A549 (cell line): Measurements from ENCODE around the gene LGALS4. TPM values are rescaled to one million over a fixed set of nuclear protein-coding genes. Genes with fewer than 3 reads are reported as not detected.

Experiments used
- BCL3 ChIP-seq: fragments of >200 bp; sonication (Bioruptor Twin); formaldehyde crosslinking; IDR thresholded peaks from 3 replicates; pipeline ENCODE4 v1.6.1; 2016
- CHD4 ChIP-seq: fragments of 200-600 bp; sonication (generic); IDR thresholded peaks from 2 replicates; pipeline ENCODE4 v1.6.1; 2016; ENCODE audit warnings: antibody characterized with exemption, mild to moderate bottlenecking, borderline replicate concordance
- ELK1 ChIP-seq: fragments of 150-350 bp; IDR thresholded peaks from 2 replicates; pipeline ENCODE4 v1.6.1; 2014; ENCODE audit warnings: low read depth, mild to moderate bottlenecking, low read length
- FOSL2 ChIP-seq, 2 experiments: fragments of 450-650 bp in 1 of 2; fragments of >200 bp in 1 of 2; sonication (Bioruptor Twin) in 1 of 2; formaldehyde crosslinking; IDR thresholded peaks; 2 replicates each; pipeline versions ENCODE4 v1.5.0 to v1.6.1; 2016 to 2020; ENCODE audit warnings: mild to moderate bottlenecking in 1 of 2, moderate library complexity in 1 of 2
- FOXS1 ChIP-seq: fragments of 250-450 bp; sonication (Bioruptor Pico); IDR thresholded peaks from 2 replicates; pipeline ENCODE4 v1.5.0; 2020; ENCODE audit warnings: mild to moderate bottlenecking, moderate library complexity
- HDAC2 ChIP-seq: fragments of 200-600 bp; sonication (generic); IDR thresholded peaks from 2 replicates; pipeline ENCODE4 v1.6.1; 2016
- HEYL ChIP-seq: fragments of 250-450 bp; sonication (Bioruptor Pico); IDR thresholded peaks from 2 replicates; pipeline ENCODE4 v1.8.0; 2021; ENCODE audit warnings: mild to moderate bottlenecking, moderate library complexity
- JUN ChIP-seq, 2 experiments: fragments of >200 bp; sonication (Bioruptor Twin); formaldehyde crosslinking; IDR thresholded peaks; 2 replicates in 1 of 2; 3 replicates in 1 of 2; pipeline ENCODE4 v1.6.1; 2016 to 2017
- JUNB ChIP-seq: fragments of >200 bp; sonication (Bioruptor Twin); formaldehyde crosslinking; IDR thresholded peaks from 2 replicates; pipeline ENCODE4 v1.6.1; 2016
- KDM5A ChIP-seq: fragments of 200-600 bp; sonication (generic); IDR thresholded peaks from 2 replicates; pipeline ENCODE4 v1.6.1; 2016; ENCODE audit warnings: antibody characterized with exemption, mild to moderate bottlenecking
- MYC ChIP-seq: IDR thresholded peaks from 2 replicates; pipeline ENCODE4 v1.6.1; 2012; ENCODE audit warnings: mild to moderate bottlenecking, inconsistent platforms, low read length, improper control_type of control experiment, borderline replicate concordance
- NFE2L2 ChIP-seq: fragments of 150-350 bp; conservative IDR thresholded peaks from 2 replicates; pipeline ENCODE4 v1.6.1; 2014; ENCODE audit warnings: low read length
- PHF8 ChIP-seq: fragments of 200-600 bp; sonication (generic); IDR thresholded peaks from 2 replicates; pipeline ENCODE4 v1.6.1; 2016; ENCODE audit warnings: low read depth, mild to moderate bottlenecking, antibody characterized with exemption, moderate library complexity, borderline replicate concordance
- RARB ChIP-seq: fragments of 250-450 bp; sonication (Bioruptor Pico); IDR thresholded peaks from 2 replicates; pipeline ENCODE4 v1.8.0; 2021; ENCODE audit warnings: mild to moderate bottlenecking, moderate library complexity
- RCOR1 ChIP-seq: fragments of 150-350 bp; IDR thresholded peaks from 2 replicates; pipeline ENCODE4 v1.6.1; 2014; ENCODE audit warnings: antibody characterized with exemption, low read length, low read depth
- RFX5 ChIP-seq: fragments of 450-650 bp; IDR thresholded peaks from 2 replicates; pipeline ENCODE4 v1.7.1; 2014; ENCODE audit warnings: antibody characterized with exemption, mild to moderate bottlenecking, moderate library complexity
- RNF2 ChIP-seq: fragments of 200-600 bp; sonication (generic); IDR thresholded peaks from 2 replicates; pipeline ENCODE4 v1.6.1; 2016; ENCODE audit warnings: low read depth, mild to moderate bottlenecking, antibody characterized with exemption, moderate library complexity, borderline replicate concordance
- TFCP2L1 ChIP-seq: fragments of 250-450 bp; sonication (Bioruptor Pico); IDR thresholded peaks from 2 replicates; pipeline ENCODE4 v1.5.0; 2021; ENCODE audit warnings: mild to moderate bottlenecking
- USF2 ChIP-seq: fragments of 450-650 bp; IDR thresholded peaks from 2 replicates; pipeline ENCODE4 v1.6.1; 2014; ENCODE audit warnings: antibody characterized with exemption
- ZFP36 ChIP-seq: fragments of 450-650 bp; IDR thresholded peaks from 2 replicates; pipeline ENCODE4 v1.6.1; 2014; ENCODE audit warnings: borderline replicate concordance; ENCODE audit not compliant: partially characterized antibody
- ZNF302 ChIP-seq: fragments of 250-450 bp; sonication (Bioruptor Pico); IDR thresholded peaks from 2 replicates; pipeline ENCODE4 v1.9.0; 2021; ENCODE audit warnings: inconsistent platforms, mild to moderate bottlenecking, moderate library complexity
- ZSCAN20 ChIP-seq: fragments of 250-450 bp; sonication (Bioruptor Pico); IDR thresholded peaks from 2 replicates; pipeline ENCODE4 v1.8.0; 2022; ENCODE audit warnings: mild to moderate bottlenecking, moderate library complexity
- polyA plus RNA-seq, 4 experiments: library from polyadenylated mRNA; depleted of rRNA in 3 of 4; stranded (reverse); fragments of >200 nt; fragmentation: RNase III in 1 of 4; extraction: RNeasy Plus Mini Kit Qiagen cat#74134 plus additional on column Dnase treatment in 1 of 4; gene quantifications; 2 replicates in 3 of 4; 3 replicates in 1 of 4; pipeline ENCODE4 v1.2.3, GENCODE V29; 2011 to 2017
- TF ChIP-seq, protein P1 (sequence below): fragments of 250-450 bp; sonication (Bioruptor Pico); IDR thresholded peaks from 2 replicates; pipeline ENCODE4 v1.5.0; 2020; ENCODE audit warnings: low read depth, mild to moderate bottlenecking, moderate library complexity
- TF ChIP-seq, protein P2 (sequence below): fragments of >200 bp; sonication (Bioruptor Twin); formaldehyde crosslinking; IDR thresholded peaks from 2 replicates; pipeline ENCODE4 v1.6.1; 2016
- TF ChIP-seq, protein P3 (sequence below): fragments of >200 bp; sonication (Bioruptor Twin); formaldehyde crosslinking; IDR thresholded peaks from 3 replicates; pipeline ENCODE4 v1.5.1; 2016

Gene LGALS4
- polyA plus RNA-seq, 2 of the 4 experiments (the other 2 are of a cell fraction), result 0.94 to 2.5 TPM

DNA sequence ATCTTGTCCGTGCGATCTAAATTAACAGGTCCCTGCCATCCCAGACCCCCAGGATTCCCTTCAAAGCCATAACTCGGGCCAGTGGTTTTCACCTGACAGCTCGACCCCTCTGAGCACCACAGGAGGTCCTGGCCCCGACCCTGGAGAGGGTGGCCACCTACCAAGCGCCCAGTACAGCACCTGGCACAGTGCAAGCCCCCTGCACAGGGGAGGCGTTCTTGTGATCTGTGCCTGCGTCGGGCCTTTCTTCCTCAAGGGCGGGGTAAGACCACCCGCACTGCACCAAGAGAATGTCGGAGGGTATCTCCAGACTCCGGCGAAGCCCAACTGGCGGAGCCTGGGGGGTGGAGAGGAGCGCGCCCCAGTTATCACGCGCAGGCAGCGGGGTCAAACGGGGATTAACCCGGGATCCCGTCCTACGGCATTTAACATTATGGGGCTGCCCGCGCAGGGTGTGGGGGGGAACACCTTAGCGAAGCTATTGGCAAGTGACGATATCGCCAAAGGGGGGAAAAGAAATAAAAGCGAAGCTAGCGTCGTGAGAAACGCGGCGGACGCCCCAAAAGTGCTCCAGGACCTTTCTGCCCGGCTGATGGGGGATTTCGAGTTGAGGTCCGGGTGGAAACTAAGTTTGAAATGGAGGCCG lies 38.4 kb upstream of the LGALS4 start (continued):
- TF ChIP-seq, protein P1, sequence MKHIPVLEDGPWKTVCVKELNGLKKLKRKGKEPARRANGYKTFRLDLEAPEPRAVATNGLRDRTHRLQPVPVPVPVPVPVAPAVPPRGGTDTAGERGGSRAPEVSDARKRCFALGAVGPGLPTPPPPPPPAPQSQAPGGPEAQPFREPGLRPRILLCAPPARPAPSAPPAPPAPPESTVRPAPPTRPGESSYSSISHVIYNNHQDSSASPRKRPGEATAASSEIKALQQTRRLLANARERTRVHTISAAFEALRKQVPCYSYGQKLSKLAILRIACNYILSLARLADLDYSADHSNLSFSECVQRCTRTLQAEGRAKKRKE, result no peak
- TF ChIP-seq, protein P2, sequence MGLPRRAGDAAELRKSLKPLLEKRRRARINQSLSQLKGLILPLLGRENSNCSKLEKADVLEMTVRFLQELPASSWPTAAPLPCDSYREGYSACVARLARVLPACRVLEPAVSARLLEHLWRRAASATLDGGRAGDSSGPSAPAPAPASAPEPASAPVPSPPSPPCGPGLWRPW, result no peak
- no peak for TF ChIP-seq FOSL2 (IDR thresholded peaks at IDR 0.05)
- TF ChIP-seq FOSL2 (CRISPR knock-in tag; IDR thresholded peaks at IDR 0.05), result no peak
- TF ChIP-seq, protein P3, sequence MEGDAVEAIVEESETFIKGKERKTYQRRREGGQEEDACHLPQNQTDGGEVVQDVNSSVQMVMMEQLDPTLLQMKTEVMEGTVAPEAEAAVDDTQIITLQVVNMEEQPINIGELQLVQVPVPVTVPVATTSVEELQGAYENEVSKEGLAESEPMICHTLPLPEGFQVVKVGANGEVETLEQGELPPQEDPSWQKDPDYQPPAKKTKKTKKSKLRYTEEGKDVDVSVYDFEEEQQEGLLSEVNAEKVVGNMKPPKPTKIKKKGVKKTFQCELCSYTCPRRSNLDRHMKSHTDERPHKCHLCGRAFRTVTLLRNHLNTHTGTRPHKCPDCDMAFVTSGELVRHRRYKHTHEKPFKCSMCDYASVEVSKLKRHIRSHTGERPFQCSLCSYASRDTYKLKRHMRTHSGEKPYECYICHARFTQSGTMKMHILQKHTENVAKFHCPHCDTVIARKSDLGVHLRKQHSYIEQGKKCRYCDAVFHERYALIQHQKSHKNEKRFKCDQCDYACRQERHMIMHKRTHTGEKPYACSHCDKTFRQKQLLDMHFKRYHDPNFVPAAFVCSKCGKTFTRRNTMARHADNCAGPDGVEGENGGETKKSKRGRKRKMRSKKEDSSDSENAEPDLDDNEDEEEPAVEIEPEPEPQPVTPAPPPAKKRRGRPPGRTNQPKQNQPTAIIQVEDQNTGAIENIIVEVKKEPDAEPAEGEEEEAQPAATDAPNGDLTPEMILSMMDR, result no peak
- no peak for TF ChIP-seq RARB (CRISPR knock-in tag)
- peak; percentile 20; the same call in 1 of the 2 replicates for TF ChIP-seq TFCP2L1 (CRISPR knock-in tag)
- no peak for TF ChIP-seq RFX5
- TF ChIP-seq HEYL, result no peak
- no peak for TF ChIP-seq JUNB
- TF ChIP-seq FOXS1 (CRISPR knock-in tag), result no peak
- TF ChIP-seq ZSCAN20 (CRISPR knock-in tag), result no peak
- TF ChIP-seq USF2, result no peak
- TF ChIP-seq ZNF302 (CRISPR knock-in tag), result no peak
- TF ChIP-seq NFE2L2, result 0 out of 2 replicates have a peak, but pooled peaks have one; percentile 2
- TF ChIP-seq PHF8, result 0 out of 2 replicates have a peak, but pooled peaks have one; percentile 18
- no peak for TF ChIP-seq ELK1
- TF ChIP-seq RCOR1, result no peak
- no peak for TF ChIP-seq JUN (IDR thresholded peaks at IDR 0.05)
- TF ChIP-seq HDAC2, result no peak
- TF ChIP-seq ZFP36, result no peak
- no peak for TF ChIP-seq KDM5A
- TF ChIP-seq RNF2, result no peak
- TF ChIP-seq MYC, result no peak
- peak; percentile 17; the same call in 1 of the 3 replicates for TF ChIP-seq BCL3
- peak; percentile 90; the same call in 1 of the 2 replicates for TF ChIP-seq CHD4
